Gastroesophageal sphincter (tissue), 3 donors: ENCODE results near the gene ZBTB46.

Experiments
- POLR2A ChIP-seq, 2 donors: fragments of 450-650 bp; IDR thresholded peaks; one replicate each; pipeline ENCODE4 v1.6.1; 2017; ENCODE audit warnings: antibody characterized with exemption in 2 of 2, mild to moderate bottlenecking in 2 of 2, moderate library complexity in 1 of 2
- TF ChIP-seq, protein P1 (sequence below), 4 experiments: fragments of 200-600 bp in 2 of 4; fragments of 450-650 bp in 2 of 4; sonication (generic) in 1 of 4; IDR thresholded peaks; one replicate each; pipeline ENCODE4 v1.5.1; 2017 to 2019; ENCODE audit warnings: antibody characterized with exemption in 4 of 4, mild to moderate bottlenecking in 2 of 4, moderate library complexity in 2 of 4

DNA sequence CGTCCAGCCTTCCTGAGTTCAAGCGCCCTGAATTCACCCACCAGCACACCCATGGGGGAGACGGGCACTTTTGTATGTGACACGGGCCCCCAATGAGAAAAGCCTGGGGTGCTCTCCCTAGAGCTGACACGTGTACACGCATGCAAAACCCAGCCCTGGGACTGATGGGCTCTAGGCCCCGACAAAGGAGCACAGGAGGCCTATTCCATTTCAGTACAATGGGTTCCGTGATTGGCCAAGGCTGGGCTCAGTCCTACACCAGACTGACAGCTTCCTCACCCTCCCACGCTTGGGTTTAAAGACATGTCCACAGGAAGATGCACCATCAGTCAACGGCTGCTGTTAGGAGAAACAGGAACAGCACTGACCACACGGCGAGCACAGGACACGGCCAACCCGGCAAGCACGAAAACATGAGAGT is 8.8 kb downstream of the ZBTB46 start:
- no peak for TF ChIP-seq POLR2A (IDR thresholded peaks at IDR 0.05)
- TF ChIP-seq, protein P1, sequence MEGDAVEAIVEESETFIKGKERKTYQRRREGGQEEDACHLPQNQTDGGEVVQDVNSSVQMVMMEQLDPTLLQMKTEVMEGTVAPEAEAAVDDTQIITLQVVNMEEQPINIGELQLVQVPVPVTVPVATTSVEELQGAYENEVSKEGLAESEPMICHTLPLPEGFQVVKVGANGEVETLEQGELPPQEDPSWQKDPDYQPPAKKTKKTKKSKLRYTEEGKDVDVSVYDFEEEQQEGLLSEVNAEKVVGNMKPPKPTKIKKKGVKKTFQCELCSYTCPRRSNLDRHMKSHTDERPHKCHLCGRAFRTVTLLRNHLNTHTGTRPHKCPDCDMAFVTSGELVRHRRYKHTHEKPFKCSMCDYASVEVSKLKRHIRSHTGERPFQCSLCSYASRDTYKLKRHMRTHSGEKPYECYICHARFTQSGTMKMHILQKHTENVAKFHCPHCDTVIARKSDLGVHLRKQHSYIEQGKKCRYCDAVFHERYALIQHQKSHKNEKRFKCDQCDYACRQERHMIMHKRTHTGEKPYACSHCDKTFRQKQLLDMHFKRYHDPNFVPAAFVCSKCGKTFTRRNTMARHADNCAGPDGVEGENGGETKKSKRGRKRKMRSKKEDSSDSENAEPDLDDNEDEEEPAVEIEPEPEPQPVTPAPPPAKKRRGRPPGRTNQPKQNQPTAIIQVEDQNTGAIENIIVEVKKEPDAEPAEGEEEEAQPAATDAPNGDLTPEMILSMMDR (IDR thresholded peaks at IDR 0.05), result no peak
